IMR-90 (cell line): ENCODE data around the gene AVPR2. TPM values are rescaled to one million over a fixed set of nuclear protein-coding genes. Genes with fewer than 3 reads are reported as not detected.

ENCODE experiments used
- ATAC-seq: fragments of 200-7000 bp; cut with Tn5 transposase; 2 replicates; pipeline ENCODE4 v1.9.1; 2020; ENCODE audit warnings: low read depth, mild to moderate bottlenecking, moderate library complexity
- BruUV-seq: library from RNA; stranded (reverse); fragments of 400-500 nt; replicated peaks from 2 replicates; lab custom pipeline; 2021; lab: Mats Ljungman, UMichigan
- CTCF ChIA-PET: fragments of 300-600 bp; formaldehyde crosslinking; extraction: SDS; loops from one replicate; lab custom pipeline; 2021; ENCODE audit warnings: antibody characterized with exemption; lab: Yijun Ruan, JAX
- POLR2A ChIA-PET: fragments of 300-600 bp; sonication (Branson Sonifier 250); formaldehyde crosslinking; loops from one replicate; lab custom pipeline; 2022; ENCODE audit warnings: antibody characterized with exemption; ENCODE audit not compliant: unreplicated experiment; lab: Charles Lee
- DNase-seq: peaks from one replicate; pipeline ENCODE4 v3.0.0; 2013
- H2AFZ ChIP-seq: replicated peaks from 2 replicates; pipeline ENCODE3; 2013; ENCODE audit warnings: low read length, mild to moderate bottlenecking; ENCODE audit not compliant: poor library complexity
- H2AK5ac ChIP-seq: 2 replicates; pipeline ENCODE4 v1.6.1; 2013; ENCODE audit warnings: low read depth, low read length, inconsistent platforms
- H2AK9ac ChIP-seq: replicated peaks from 2 replicates; pipeline ENCODE3; 2013; ENCODE audit warnings: mild to moderate bottlenecking, low read depth, low read length, moderate library complexity; ENCODE audit not compliant: poor library complexity
- H2BK120ac ChIP-seq: 2 replicates; pipeline ENCODE4 v1.6.1; 2013; ENCODE audit warnings: low read depth, low read length, inconsistent platforms
- H2BK15ac ChIP-seq: 3 replicates; pipeline ENCODE4 v1.6.1; 2013; ENCODE audit warnings: low read depth, low read length, inconsistent platforms
- H2BK20ac ChIP-seq: 2 replicates; pipeline ENCODE4 v1.6.1; 2013; ENCODE audit warnings: low read depth, mild to moderate bottlenecking, inconsistent platforms, low read length, moderate library complexity
- H2BK5ac ChIP-seq: 2 replicates; pipeline ENCODE4 v1.6.1; 2013; ENCODE audit warnings: mild to moderate bottlenecking, low read depth, low read length, inconsistent platforms; ENCODE audit not compliant: poor library complexity, severe bottlenecking
- H3K14ac ChIP-seq: replicated peaks from 2 replicates; pipeline ENCODE4 v1.6.1; 2013; ENCODE audit warnings: low read depth, low read length, inconsistent platforms
- H3K18ac ChIP-seq: 2 replicates; pipeline ENCODE4 v1.6.1; 2013; ENCODE audit warnings: low read depth, low read length, control low read depth
- H3K23ac ChIP-seq: 2 replicates; pipeline ENCODE4 v1.6.1; 2013; ENCODE audit warnings: low read depth, low read length, inconsistent platforms
- H3K27ac ChIP-seq: 2 replicates; pipeline ENCODE4 v1.5.1; 2013; ENCODE audit warnings: mild to moderate bottlenecking, control low read depth, low read length; ENCODE audit not compliant: insufficient read depth
- H3K27me3 ChIP-seq: 2 replicates; pipeline ENCODE4 v1.6.1; 2013; ENCODE audit warnings: low read length; ENCODE audit not compliant: control insufficient read depth, insufficient read depth
- H3K36me3 ChIP-seq: 2 replicates; pipeline ENCODE4 v1.6.1; 2013; ENCODE audit warnings: low read length, mixed read lengths; ENCODE audit not compliant: control insufficient read depth, insufficient read depth
- H3K4ac ChIP-seq: 2 replicates; pipeline ENCODE4 v1.6.1; 2013; ENCODE audit warnings: low read depth, low read length, inconsistent platforms
- H3K4me1 ChIP-seq: 2 replicates; pipeline ENCODE4 v1.6.1; 2013; ENCODE audit warnings: low read length, mixed read lengths; ENCODE audit not compliant: control insufficient read depth, insufficient read depth
- H3K4me2 ChIP-seq: 2 replicates; pipeline ENCODE4 v1.6.1; 2013; ENCODE audit warnings: low read depth, mild to moderate bottlenecking, control low read depth, low read length, moderate library complexity
- H3K4me3 ChIP-seq: 2 replicates; pipeline ENCODE4 v1.5.1; 2013; ENCODE audit warnings: low read depth, mild to moderate bottlenecking, control low read depth, low read length, moderate library complexity; ENCODE audit not compliant: insufficient read depth
- H3K56ac ChIP-seq: 2 replicates; pipeline ENCODE4 v1.6.1; 2013; ENCODE audit warnings: low read length, inconsistent platforms; ENCODE audit not compliant: insufficient read depth; ENCODE audit errors: extremely low read depth
- H3K79me1 ChIP-seq, 2 experiments: 2 replicates each; pipeline ENCODE4 v1.6.1; 2013; ENCODE audit warnings: low read length in 2 of 2, inconsistent platforms in 1 of 2, low read depth in 1 of 2
- H3K9ac ChIP-seq: 2 replicates; pipeline ENCODE4 v1.6.1; 2013; ENCODE audit warnings: low read depth, low read length, control low read depth
- H3K9me1 ChIP-seq: 2 replicates; pipeline ENCODE4 v1.6.1; 2013; ENCODE audit warnings: low read length, inconsistent platforms; ENCODE audit not compliant: insufficient read depth
- H3K9me3 ChIP-seq: 2 replicates; pipeline ENCODE4 v1.6.1; 2013; ENCODE audit warnings: low read length; ENCODE audit not compliant: control insufficient read depth, insufficient read depth
- H4K20me1 ChIP-seq: 2 replicates; pipeline ENCODE4 v1.6.1; 2013; ENCODE audit warnings: low read length, inconsistent platforms; ENCODE audit not compliant: insufficient read depth
- H4K5ac ChIP-seq: 2 replicates; pipeline ENCODE4 v1.6.1; 2013; ENCODE audit warnings: mild to moderate bottlenecking, low read depth, low read length, control low read depth
- H4K8ac ChIP-seq, 2 experiments: 2 replicates each; pipeline ENCODE4 v1.6.1; 2013; ENCODE audit warnings: low read depth in 2 of 2, low read length in 2 of 2, control low read depth in 1 of 2, inconsistent platforms in 1 of 2
- H4K91ac ChIP-seq: 2 replicates; pipeline ENCODE4 v1.6.1; 2013; ENCODE audit warnings: low read depth, low read length, inconsistent platforms; ENCODE audit not compliant: insufficient read depth
- BHLHE40 ChIP-seq: fragments of 150-350 bp; IDR thresholded peaks from 2 replicates; pipeline ENCODE4 v1.6.1; 2016; ENCODE audit warnings: mild to moderate bottlenecking, low read depth, low read length
- CHD1 ChIP-seq: IDR thresholded peaks from 2 replicates; pipeline ENCODE4 v1.6.1; 2012; ENCODE audit warnings: low read depth, low read length, improper control_type of control experiment
- CTCF ChIP-seq: conservative IDR thresholded peaks from 2 replicates; pipeline ENCODE4 v1.5.1; 2012; ENCODE audit warnings: mild to moderate bottlenecking, low read depth, low read length, improper control_type of control experiment
- FOS ChIP-seq: fragments of 150-350 bp; IDR thresholded peaks from 2 replicates; pipeline ENCODE4 v1.6.1; 2016; ENCODE audit warnings: low read depth, low read length
- MAZ ChIP-seq: IDR thresholded peaks from 2 replicates; pipeline ENCODE4 v1.6.1; 2012; ENCODE audit warnings: low read depth, mild to moderate bottlenecking, low read length, improper control_type of control experiment, moderate library complexity, borderline replicate concordance
- MXI1 ChIP-seq: IDR thresholded peaks from 2 replicates; pipeline ENCODE4 v1.6.1; 2012; ENCODE audit warnings: low read depth, mild to moderate bottlenecking, low read length, moderate library complexity, borderline replicate concordance
- NFE2L2 ChIP-seq: fragments of 150-350 bp; IDR thresholded peaks from 2 replicates; pipeline ENCODE4 v1.6.1; 2016; ENCODE audit warnings: low read depth, mild to moderate bottlenecking, low read length
- POLR2A ChIP-seq: IDR thresholded peaks from 2 replicates; pipeline ENCODE4 v1.6.1; 2012; ENCODE audit warnings: mild to moderate bottlenecking, low read depth, low read length
- RCOR1 ChIP-seq: IDR thresholded peaks from 2 replicates; pipeline ENCODE4 v1.6.1; 2012; ENCODE audit warnings: mild to moderate bottlenecking, low read length, improper control_type of control experiment; ENCODE audit not compliant: insufficient replicate concordance
- RFX5 ChIP-seq: IDR thresholded peaks from 2 replicates; pipeline ENCODE4 v1.8.0; 2012; ENCODE audit warnings: low read depth, mild to moderate bottlenecking, low read length, moderate library complexity
- USF2 ChIP-seq: fragments of 150-350 bp; IDR thresholded peaks from 2 replicates; pipeline ENCODE4 v1.6.1; 2017; ENCODE audit warnings: mild to moderate bottlenecking, antibody characterized with exemption, low read length, low read depth
- WGBS, 2 experiments: methylation state at CpG; one replicate each; pipeline versions ENCODE4 v1.1.5 to v1.1.7; 2013; ENCODE audit warnings: missing lambda C conversion rate in 2 of 2; ENCODE audit not compliant: insufficient read length in 1 of 2; ENCODE audit errors: extremely low coverage in 2 of 2; 5-methylcytosine and 5-hydroxymethylcytosine counted together
- dilution Hi-C: fragments of 300-500 bp; cut with HindIII; formaldehyde crosslinking; loops from one replicate; pipeline ENCODE4 v1.14.3; 2018; ENCODE audit warnings: low sequenced_read_pairs; ENCODE audit not compliant: unreplicated experiment
- in situ Hi-C: fragments of 300-500 bp; cut with MboI; formaldehyde crosslinking; loops from 3 replicates; pipeline ENCODE4 v1.14.3; 2019; ENCODE audit warnings: low sequenced_read_pairs, inconsistent platforms, mixed read lengths
- intact Hi-C: fragments of 100-400 bp; cut with micrococcal nuclease; formaldehyde crosslinking; loops from 2 replicates; pipeline ENCODE4 v1.10.0; 2022
- polyA plus RNA-seq, 3 experiments: library from polyadenylated mRNA; depleted of rRNA; stranded (reverse); fragments of >200 nt; gene quantifications; 2 replicates each; pipeline ENCODE4 v1.2.3, GENCODE V29; 2012; ENCODE audit warnings: low replicate concordance in 1 of 3
- total RNA-seq: library from RNA; depleted of rRNA; stranded (reverse); fragments of >200 nt; gene quantifications from 2 replicates; pipeline ENCODE4 v1.2.3, GENCODE V29; 2012

AVPR2 gene
- total and polyA plus RNA-seq, 2 of the 4 experiments (the other 2 are of a cell fraction) = not detected

DNA sequence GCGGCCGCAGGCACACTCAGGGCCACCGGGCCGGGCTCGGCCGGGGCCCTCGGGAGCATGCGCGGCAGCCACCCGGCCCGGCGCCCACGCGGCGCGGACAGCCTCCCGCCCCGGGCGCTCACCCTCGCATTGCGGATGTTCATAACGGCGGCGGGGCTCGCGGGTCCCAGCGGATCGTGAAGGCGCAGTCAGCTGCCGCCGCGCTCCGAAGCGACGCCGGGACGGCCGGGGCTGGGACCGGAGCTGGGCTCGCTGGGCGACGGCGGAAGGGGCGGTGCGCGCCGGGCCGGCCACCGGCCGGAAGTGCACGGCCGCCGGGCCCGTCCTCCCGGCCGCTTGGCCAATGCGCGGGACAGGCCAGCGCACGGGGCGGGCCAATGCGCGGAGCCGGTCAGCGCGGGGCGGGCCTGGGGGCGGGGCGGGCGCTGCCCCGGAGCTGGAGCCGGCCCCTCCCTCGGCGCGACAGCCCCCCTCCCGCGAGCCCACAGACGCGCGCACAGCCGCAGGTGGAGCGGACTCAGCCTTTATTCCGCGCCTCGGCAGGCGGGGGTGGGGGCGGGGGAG is 30.4 kb downstream of the AVPR2 start, which contains the start of gene NAA10:
Gene NAA10 (minus strand): TSS at position 276 of the 564 bp plus-strand sequence. CDS start 133 bp downstream, at position 143.
- Histone ChIP-seq H2AFZ (peak within 1 kb of the TSS; percentile 93), H3K36me3 (peaks cover 21% of the 10 kb centered on the region), H3K4me1 (peaks cover 2% of the 10 kb centered on the region; the same call in 1 of the 2 replicates), H3K18ac (no peak within 1 kb of the TSS), H3K56ac (0 out of 2 replicates have a peak within 1 kb of the TSS, but pooled peaks have one; percentile 41), H4K5ac (no peak within 1 kb of the TSS), H4K91ac (no peak within 1 kb of the TSS; the same call in 1 of the 2 replicates), H3K14ac (peak within 1 kb of the TSS; percentile 87), H3K23ac (peak within 1 kb of the TSS; percentile 78), H4K20me1 (peaks cover 20% of the 10 kb centered on the region), H3K9me3 (no peaks in the 10 kb centered on the region), H3K27ac (peak within 1 kb of the TSS; percentile 46), H2AK9ac (peak within 1 kb of the TSS; percentile 96), H3K4me2 (peak within 1 kb of the TSS; percentile 93), H2BK120ac (no peak within 1 kb of the TSS), H3K27me3 (peaks cover 2% of the 10 kb centered on the region; the same call in 1 of the 2 replicates), H3K9me1 (no peaks in the 10 kb centered on the region), H2BK20ac (no peak within 1 kb of the TSS), H2AK5ac (peak within 1 kb of the TSS; percentile 82), H2BK15ac (no peak within 1 kb of the TSS), H3K4me3 (peak within 1 kb of the TSS; percentile 97), H2BK5ac (peak within 1 kb of the TSS; percentile 77), H4K8ac (peak within 1 kb of the TSS in 1 of 2 experiments; percentile 24; a peak in 2 of 4 replicates), H3K9ac (peak within 1 kb of the TSS; percentile 79), H3K4ac (peak within 1 kb of the TSS; percentile 83), H3K79me1 (peaks cover 4 to 9% of the 10 kb centered on the region in 2 experiments; a peak in 2 of 4 replicates)
- no TSS peak for BruUV-seq
- TF ChIP-seq POLR2A = 0 out of 2 replicates have a peak, but pooled peaks have one; percentile 44
- no peak for TF ChIP-seq MAZ
- TF ChIP-seq BHLHE40 = no peak
- no peak for TF ChIP-seq CHD1
- peak; percentile 42; the same call in 1 of the 2 replicates for TF ChIP-seq MXI1
- no peak for TF ChIP-seq CTCF
- TF ChIP-seq NFE2L2 = no peak
- no peak for TF ChIP-seq RFX5
- no peak for TF ChIP-seq USF2
- no peak for TF ChIP-seq FOS
- TF ChIP-seq RCOR1 = no peak
- peak; percentile 99 for ATAC-seq
- DNase-seq = peak; percentile 63
- POLR2A ChIA-PET = no interaction called here
- in situ Hi-C loops = no loop called here
- CTCF ChIA-PET = interaction anchor here (1.2 kb wide), 1 partner anchor 12 kb away, joined by 7 read pairs; no protein-coding TSS in a partner anchor
- intact Hi-C loops = no loop called here
- 45% methylated on average over 20 of the region's 87 CpGs; no CpG with 5 or more reads in 1 of the 2 experiments for WGBS, 2 experiments
- dilution Hi-C loops = no loop called here
